GM18909 (cell line): ENCODE measurements around the gene SETSIP.
"Not testable (repeated sequence)": the region's sequence is repeated elsewhere in the genome, so short reads cannot be mapped to it uniquely, and the experiment has no call there.

ENCODE experiments used
- ATAC-seq: cut with Tn5 transposase; IDR thresholded peaks from one replicate; pipeline ENCODE4 v1.9.1; 2021; ENCODE audit warnings: mild to moderate bottlenecking; ENCODE audit not compliant: unreplicated experiment, poor library complexity

The SETSIP gene, protein sequence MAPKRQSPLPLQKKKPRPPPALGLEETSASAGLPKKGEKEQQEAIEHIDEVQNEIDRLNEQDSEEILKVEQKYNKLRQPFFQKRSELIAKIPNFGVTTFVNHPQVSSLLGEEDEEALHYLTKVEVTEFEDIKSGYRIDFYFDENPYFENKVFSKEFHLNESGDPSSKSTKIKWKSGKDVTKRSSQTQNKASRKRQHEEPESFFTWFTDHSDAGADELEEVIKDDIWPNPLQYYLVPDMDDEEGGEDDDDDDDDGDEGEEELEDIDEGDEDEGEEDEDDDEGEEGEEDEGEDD

DNA sequence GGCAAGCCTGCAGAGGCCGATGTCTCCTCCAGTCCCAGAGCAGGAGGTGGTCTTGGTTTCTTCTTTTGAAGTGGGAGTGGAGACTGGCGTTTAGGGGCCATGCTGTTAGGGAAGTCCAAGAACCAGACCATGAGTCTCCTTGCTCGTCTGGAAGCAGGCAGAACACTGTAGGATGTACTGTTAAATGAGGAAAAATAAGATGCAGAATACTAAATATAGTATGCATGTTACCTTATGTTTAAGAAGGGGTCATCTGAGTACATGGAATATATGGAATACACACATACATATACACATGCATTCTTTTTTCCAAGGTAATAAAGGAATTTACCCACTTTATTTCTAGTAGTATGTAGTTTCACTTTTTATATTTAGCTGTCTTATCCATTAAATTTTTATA lies at the start of gene SETSIP:
Gene SETSIP, minus strand, starts transcription at position 101 of the 400 bp plus-strand sequence. Its CDS starts 0 bp downstream, at position 101.
- ATAC-seq, result no peak

DNA sequence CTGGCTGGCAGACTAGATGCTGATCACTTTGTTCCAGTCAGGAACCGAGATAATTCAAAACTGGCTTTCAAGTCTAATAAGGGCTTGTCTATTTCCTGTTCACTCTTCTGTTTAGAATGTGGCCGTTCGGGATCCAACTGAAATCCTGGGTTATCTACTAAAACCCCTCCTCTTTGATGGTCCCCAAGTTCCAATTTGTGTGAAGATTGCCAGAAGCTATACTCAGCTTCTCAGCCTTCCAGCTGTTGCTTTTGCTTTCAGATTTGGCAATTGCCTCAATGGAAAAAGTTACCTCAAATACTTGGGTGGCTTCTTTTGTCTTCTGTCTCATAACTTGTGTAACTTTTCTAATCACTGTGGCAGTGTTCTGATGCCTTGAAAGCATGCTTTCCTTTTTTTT lies 48.7 kb upstream of the SETSIP start:
- no peak for ATAC-seq

DNA sequence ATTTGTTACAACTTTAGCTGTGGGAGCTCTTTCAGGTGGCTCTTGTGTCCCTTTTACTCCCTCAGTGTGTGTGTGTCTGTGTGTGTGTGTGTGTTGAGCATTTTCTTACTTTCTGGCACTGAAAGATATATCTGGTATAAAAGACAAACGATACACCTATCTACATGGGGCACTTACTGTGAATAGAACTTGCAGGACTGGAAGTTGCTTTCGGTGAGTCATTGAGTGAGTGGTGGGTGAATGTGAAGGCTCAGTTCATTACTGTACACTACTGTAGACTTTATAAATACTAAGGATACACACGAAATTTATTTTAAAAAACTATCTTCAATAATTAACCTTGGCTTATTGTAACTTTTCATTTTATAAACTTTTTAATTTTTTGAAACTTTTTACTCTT lies 43.6 kb upstream of the SETSIP start:
- ATAC-seq, result no peak

DNA sequence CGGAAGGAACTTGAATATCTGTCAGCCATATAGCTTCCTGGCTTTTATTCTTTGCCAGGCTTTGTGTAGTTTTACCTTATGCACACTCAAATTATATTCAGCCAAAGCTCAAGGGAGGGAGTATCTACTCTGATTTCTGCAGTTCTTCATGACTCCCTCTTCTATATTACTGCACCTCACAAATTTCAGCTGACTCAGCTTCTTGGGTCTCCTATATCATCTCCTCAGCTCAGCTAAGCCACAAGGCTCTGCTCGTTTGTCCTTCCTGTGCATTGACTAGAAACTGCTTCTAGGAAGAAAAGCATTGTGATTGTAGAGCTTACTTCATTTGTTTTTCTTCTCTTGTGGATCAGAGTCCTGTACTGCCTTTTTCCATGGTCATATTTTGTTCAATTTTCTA lies 42.3 kb upstream of the SETSIP start:
- no peak for ATAC-seq

DNA sequence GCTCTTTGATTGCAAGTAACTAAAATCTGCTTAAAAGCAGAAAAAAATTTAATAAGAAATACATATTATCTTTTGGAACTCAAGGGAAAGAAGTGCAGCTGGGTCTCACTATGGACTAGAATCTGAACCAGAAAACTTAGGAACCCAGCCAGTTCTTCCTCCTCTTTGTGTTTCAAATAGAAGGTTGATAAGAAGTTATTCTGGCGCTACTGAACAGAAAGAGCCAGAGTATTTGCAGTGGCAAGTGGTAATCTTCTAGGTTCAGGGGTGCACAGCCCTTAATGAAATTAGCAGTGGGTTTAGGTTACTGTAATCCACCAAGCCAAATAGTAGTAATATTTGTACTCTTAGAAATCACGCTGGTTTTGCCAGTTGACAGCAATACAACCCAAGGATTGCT lies 33.4 kb upstream of the SETSIP start:
- no peak for ATAC-seq

DNA sequence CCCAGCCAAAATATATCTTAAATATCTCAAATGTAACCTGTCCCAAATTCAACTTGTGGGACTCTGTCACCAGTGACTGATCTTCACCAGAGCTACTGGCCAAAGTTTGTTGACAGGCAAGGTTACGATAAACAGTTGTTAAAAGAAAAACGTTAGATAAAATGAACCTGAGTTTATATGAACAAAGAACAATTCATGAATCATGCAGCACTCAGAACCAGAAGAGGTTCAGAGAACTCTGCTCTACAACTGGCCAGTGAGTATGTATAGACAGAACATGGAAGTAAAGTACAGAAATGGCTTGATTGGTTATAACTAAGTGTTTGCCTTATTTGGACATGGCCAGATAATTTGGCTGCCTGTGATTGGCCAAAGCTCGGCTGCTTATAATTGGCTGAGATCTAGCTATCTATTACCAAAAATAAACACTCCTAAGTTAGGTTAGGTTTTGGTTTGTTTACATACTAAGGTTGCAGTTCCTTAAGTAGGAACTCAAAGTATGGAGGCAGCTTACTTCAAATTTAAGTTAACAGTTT lies 30.4 kb upstream of the SETSIP start:
- ATAC-seq, result no peak

DNA sequence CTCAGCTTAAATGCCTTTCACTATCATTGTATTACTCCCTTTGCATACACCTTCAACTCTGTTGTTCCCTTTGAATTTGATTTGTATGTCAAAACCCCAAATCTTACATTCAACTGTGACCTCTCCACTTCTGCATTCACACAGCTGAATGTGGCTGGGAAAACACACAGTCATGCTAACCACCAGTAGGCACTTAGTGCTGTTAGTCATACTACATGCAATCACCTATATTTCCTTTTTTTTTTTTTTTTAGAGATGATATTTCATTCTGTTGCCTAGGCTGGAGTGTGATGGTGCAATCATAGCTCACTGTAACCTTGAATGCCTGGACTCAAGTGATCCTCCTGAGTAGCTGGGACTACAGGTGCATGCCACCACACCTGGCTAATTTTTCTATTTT lies 21.1 kb upstream of the SETSIP start:
- no peak for ATAC-seq

DNA sequence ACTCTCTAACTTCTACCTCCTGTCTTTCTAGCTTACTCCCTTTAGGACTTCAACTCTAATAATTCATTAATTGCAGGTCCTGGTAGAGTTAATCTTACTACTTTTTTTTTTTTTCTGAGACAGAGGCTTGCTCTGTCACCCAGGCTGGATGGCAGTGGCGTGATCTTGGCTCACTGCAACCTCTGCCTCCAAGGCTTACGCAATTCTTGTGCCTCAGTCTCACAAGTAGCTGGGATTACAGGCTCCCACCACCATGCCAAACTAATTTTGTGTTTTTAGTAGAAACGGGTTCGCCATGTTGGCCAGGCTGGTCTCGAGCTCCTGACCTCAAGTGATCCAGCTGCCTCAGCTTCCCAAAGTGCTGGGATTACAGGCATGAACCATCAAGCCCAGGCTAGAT lies 20.7 kb upstream of the SETSIP start:
- ATAC-seq, result no peak

DNA sequence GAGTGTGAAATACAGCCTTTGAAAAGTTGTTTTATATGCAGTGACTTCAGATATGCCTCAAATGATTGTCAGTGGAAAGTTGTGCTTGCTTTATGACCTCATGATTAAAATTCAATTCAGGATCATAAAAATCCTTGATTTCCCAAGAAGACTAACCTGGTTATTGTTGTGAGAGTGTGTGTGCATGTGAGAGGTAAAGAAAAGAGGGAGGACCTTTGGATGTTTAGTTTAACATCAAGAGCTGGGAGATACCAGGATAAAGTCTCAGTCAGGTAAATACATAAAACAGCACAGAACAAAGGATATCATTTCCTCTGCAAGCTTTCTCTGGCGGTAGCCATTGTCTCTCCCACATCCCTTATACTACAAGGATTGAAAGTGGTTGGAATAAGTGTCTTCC lies 19.4 kb upstream of the SETSIP start:
- no peak for ATAC-seq

DNA sequence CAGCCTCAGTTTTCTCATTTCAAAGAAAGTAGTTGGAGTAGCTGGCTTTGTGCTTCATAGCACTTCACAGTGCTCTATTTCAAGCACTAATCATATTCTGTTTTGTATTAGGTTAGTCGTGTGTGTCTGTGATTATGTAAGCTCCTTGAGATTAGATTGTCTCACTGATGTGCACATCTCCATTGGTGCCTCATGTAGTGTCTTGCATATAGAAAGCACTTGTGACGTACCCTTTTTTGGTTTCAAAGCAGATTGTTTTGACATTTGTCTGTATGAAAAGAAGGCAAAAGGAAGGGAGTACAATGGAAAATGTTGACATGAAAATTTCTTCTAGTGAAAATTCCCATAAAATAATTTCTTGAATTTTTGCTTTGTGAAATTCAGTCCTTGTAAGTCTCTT lies 18.9 kb upstream of the SETSIP start:
- ATAC-seq, result no peak

DNA sequence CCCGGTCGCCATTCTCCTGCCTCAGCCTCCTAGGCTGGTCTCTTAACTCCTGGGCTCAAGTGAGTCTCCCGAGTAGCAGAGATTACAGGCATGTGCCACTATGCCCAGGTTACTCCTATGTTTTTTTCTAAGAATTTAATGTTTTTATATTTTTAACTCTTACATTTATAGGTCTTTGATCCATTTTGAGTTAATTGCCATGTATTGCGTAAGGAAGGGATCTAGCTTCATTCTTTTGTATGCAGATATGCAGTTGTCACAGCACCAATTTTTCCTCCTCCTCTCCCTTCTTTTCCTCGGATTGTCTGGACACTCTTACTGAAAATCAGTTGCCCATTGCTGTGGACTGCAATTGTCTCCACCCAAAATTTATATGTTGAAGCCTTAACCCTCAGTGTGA lies 16.4 kb upstream of the SETSIP start:
- ATAC-seq, result no peak

DNA sequence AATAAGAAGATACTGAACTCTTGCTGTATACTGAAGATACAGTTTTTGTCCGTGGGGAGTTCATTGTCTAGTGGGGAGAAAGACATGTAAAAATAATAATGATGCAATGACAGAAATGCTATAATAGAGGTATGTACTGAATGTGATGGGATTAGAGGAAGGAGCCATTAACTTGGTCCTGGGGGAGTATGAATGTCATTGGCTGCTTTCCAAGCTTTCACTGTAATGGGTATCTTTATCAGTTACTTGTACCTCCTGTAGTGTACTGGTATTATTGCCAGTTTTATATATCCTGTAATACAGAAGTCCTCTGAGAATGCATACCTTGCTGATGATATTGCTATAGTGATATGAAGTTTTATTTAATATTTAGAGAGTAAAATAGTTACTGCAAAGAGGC lies 12.3 kb upstream of the SETSIP start:
- ATAC-seq, result no peak

DNA sequence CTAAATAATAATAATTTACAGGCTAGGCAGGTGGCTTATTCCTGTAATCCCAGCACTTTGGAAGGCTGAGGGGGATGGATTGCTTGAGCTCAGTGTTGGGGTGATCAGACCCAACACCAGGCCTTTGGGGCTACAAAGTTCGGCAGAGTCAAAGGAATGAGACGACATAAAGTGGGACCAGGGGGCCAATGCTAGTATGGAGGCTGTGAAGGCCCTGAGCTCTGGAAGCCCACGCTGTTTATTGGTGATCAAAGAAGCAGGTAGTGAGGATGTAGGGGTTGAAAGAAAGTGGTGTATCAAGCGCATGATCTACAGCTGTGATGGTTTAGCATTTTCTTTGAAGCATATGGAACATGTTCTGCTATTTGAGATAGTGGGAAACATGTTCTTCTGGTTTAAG lies 10.5 kb upstream of the SETSIP start:
- ATAC-seq, result no peak

DNA sequence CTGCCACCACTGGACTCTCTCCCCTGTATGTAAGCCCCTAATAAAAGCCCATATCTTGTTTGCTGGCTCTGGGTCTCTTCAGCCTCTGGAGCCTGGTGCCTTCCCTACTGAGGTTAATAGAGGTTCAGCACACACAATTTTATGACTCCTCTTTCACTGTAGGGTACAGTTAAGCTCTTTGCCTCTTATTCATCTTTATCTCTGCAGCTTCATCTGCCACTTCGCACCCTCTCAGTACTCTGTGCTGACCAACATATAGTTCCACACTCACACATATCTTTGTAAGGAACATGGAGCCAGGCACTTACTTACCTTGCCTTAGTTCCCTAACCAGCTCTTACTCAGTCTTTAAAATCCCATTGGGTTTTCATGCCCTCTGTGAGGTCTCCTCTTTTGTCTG lies 9.4 kb upstream of the SETSIP start:
- no peak for ATAC-seq

DNA sequence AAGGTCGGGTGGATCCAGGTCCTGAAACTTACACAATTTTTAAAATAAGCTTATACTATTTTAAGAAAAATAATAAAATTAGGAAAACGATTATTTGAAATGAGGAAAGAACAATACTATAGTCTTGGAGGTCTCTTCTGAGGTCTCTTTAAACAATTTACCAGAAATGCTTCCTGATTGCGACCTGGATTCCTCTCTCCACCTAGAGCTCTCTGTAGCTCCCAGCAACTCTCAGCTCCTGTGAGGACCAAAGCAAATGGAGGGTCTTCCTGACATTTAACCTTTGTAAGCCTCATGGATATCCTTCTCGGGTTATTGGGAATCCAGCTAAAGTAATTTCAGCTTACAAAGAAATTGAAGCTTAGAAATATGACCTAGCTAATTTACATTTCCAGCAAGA lies 5.8 kb upstream of the SETSIP start:
- no peak for ATAC-seq

DNA sequence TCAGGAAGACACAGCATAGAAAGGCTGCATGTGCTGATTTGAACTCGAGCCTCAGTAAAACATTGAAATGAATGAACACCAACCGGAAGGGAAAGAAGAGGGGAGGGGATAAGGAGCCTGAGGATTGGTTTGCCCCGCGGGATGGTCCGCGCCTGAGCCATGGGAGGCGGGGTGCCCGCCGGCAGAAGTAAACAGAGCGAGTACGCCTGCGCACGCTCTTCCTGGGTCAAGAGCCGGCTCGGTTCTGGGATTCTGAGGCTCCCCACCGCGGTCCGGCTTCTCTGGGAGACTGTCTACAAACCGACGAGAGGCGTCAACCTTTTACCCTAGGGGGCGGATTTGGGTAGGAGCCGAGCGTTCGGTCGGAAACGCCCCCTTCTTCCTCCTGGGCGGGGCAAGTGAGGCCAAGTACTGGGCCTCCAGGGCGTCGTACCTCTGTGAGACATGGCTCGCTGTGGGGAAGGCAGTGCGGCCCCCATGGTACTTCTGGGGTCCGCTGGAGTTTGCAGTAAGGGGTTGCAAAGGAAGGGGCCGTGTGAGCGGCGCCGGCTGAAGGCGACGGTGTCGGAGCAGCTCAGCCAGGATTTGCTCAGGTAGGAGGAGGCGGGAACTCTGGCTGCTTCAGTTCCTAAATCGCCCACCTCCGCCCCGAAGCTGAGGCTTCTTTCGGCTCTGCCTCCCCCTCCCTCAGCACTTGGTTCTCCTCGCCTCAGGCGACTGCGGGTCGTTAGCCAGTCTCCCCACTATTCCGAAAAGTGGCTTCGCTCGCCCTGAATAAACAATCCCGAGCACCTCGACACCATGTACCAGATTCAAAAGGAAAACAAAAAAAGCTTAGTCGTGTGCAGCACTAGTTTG lies 5.1 kb upstream of the SETSIP start, which contains the start of gene BTBD8:
Gene BTBD8, plus strand, starts transcription at position 218 of the 858 bp plus-strand sequence. Its CDS starts 227 bp downstream, at position 445.
- peak; percentile 97 for ATAC-seq

DNA sequence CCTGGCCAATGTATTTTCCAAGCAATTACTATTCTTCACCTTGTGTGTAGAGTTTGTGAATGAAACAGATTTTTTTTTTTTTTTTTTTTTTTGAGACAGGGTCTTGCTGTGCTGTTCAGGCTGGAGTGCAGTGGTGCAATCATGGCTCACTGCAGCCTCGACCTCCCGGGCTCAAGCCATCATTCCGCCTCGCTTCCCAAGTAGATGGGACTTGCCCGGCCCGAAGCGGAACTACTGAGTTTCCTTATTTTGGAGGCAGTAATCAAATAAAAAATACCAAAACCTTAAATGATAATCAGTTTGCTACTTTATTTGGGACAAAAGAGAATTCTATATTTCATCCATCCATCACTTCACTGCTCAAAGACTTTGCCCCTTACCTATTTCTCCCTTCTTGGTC lies 4.2 kb upstream of the SETSIP start:
- no peak for ATAC-seq

DNA sequence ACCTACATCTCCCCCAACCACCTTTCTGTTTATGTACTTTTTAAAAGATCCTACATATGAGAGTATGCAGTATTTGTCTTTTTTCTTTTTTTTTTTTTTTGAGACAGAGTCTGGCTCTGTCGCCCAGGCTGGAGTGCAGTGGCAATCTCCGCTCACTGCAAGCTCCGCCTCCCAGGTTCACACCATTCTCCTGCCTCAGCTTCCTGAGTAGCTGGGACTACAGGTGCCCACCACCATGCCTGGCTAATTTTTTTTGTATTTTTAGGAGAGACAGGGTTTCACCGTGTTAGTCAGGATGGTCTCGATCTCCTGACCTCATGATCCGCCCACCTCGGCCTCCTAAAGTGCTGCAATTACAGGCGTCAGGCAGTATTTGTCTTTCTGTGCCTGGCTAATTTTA lies 2.9 kb upstream of the SETSIP start:
- ATAC-seq, result not testable (repeated sequence)

DNA sequence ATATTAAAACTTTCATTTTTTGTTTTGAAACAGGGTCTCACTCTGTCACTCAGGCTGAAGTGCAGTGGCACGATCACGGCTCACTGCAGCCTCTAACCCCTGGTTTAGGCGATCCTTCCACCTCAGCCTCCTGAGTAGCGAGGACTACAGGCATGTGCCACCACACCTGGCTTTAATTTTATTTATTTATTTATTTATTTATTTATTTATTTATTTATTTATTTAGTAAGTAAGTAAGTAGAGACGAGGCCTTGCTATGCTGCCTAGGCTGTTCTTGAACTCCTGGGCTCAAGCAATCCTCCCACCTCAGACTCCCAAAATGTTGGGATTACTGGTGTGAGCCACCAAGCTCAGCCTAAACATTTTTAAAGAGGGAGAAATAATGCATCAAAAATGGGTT lies 1.2 kb upstream of the SETSIP start:
- no peak for ATAC-seq

DNA sequence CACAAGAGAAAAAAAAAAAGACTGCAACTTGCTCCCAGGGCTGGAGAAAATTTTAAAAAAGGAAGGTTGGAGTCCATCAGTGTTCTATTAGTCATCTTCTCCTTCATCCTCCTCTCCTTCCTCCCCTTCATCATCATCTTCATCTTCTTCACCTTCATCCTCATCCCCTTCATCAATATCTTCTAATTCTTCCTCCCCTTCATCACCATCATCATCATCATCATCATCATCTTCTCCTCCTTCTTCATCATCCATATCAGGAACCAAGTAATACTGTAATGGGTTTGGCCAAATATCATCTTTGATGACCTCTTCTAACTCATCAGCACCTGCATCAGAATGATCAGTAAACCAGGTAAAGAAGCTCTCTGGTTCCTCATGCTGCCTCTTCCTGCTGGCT lies 765 bp downstream of the SETSIP start:
- not testable (repeated sequence) for ATAC-seq

DNA sequence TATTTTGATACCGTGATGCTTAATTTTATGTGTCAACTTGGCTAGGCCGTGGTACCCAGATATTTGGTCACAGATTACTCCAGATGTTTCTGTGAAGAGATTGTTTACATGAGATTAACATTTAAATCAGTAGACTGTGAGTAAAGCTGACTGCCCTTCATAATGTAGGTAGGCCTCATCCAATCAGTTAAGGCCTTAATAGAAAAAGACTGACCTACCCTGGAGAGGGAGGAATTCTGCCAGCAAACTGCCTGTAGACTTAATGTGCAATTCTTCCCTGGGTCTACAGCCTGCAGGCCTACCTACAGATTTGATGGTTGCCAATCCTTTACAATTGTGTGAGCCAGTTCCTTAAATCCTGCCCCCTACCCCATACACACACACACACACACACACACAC lies 4.3 kb downstream of the SETSIP start:
- ATAC-seq, result no peak
